Measurements from ENCODE around the gene CELF4.

The CELF4 gene

DNA sequence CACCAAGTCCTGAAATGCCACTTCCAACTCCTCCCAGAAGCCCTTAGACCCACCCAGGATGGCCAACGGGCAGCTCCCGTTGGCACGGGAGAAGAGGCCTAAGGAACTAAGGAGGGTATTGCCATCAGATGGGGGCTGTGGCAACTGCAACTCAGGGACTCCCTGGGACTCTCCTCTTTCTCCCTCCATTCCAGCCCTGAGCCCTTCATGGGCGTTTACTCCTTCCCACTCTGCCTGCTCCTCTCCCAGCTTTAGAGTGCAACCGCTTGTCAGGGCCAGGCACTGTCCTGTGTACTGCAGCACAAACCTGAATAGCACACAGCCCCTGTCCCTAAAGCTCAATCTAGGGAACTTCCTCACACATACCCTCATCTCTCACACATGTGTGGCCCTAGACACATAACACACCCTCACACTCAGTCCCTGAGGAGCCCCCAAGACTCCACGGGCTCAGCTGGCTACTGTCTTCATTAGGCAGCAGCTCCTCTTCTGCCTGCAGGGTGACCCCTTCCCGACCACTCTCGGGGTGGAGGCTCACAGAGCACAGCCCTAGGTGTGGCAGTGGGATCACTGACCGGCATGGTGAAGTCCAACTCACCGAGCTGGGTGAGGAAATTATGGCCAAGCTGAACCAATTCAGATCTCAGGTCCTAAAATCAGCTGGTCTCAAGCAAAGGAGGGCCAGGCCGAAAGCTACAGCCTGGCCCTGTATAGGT lies 316.3 kb downstream of the CELF4 start:
- DNase-seq = no peak

DNA sequence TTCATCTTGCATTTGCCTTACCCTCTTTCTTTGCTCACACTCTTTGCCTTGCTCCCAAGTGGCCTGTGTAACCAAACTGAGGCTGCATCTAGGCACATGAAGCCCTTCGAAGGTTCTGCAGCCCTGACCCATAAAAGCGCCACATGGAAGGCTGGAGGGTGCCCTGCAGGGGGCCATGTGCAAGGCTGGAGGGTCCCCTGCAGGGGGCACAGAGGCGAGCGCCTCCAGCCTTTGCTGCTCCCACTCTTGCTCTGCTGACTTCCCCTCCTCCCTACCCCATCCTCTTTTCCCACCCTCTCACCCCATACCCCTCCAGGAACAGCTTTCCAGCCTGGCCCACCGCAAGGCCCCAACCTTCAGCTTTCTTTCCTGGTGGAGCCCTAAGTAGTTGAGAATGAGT lies 317.3 kb downstream of the CELF4 start:
- no peak for DNase-seq

- DNase-seq = no peak
Measured at GRCh38 chr18:37247497-37248161, 318.0 kb downstream of the CELF4 start.

- DNase-seq = no peak
Measured at GRCh38 chr18:37246779-37247340, 318.7 kb downstream of the CELF4 start.

DNA sequence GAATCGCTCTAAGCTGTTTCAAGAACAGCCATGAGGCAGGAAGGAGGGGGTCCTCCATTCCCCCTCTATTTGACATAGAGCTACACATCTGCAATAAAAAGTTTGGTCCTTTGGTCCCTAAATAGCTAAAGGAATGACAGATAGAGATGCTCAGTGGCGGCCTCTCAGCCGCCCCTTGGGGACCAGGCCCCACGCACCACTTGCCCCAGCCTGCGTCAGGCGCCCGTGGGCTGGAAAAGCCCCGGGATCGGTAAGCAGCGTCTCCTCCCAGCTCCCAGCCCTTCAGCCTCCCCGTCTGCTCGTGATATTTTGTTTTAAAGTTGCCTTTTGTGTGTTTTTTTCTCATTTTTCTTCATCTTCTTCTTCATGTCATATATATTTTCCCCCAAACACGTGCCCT lies 321.0 kb downstream of the CELF4 start:
- no peak for DNase-seq

DNA sequence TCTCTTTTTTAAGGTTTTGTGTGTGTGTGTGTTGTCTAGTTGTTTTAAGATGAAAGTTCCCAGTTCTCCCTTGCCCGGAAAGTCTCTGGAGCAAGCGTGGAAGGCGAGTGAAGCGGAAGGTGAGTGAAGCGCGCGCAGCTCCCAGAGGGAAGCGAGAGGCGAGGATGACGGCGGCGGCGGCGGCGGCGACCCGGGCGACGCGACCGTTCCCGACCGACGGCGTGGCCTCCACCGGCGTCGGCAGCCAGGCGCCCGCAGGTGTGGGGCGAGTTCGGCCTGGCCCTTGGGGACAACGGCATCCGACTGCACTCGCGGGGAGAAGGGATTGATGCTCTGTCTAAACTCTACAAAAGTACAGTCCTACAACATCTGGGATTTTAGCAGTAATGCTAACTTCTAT lies 321.9 kb downstream of the CELF4 start:
- no peak for DNase-seq

DNA sequence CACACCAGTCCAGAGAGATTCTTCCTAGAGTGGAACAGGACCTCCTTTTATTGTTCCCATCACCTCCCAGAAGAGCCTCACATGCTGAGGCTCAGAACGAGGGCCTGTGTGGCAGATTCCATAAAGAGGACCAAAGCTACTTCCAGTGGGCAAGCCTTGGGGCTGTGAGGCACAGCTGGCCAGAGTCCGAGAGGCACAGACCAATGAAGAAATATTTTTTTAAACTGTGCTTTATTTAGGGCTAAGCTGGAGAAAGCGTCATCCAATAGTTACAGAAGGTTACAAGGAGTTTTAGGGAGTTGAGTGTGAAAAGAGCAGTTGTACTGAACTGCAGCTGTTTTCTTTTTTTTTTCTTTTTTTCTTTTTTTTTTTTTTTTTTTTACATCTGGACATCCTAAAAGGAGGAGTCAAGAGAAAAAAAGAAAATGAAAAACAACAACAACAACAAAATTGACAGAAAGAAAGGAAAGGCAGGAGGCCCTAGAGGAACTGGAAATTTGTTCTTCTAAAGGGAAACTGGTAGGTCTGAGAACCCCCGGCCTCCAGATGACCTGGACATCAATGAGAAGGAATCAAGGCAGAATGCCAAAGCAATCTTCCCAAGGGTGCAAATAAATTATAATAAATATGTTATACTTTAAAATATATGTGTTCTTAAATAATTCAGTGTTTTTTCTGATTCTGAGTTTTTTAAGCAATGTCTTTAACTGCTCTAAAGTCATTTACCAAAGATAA lies 322.6 kb downstream of the CELF4 start:
- DNase-seq = no peak

- no peak for DNase-seq
Measured at GRCh38 chr18:37242091-37242490, 323.5 kb downstream of the CELF4 start.

DNA sequence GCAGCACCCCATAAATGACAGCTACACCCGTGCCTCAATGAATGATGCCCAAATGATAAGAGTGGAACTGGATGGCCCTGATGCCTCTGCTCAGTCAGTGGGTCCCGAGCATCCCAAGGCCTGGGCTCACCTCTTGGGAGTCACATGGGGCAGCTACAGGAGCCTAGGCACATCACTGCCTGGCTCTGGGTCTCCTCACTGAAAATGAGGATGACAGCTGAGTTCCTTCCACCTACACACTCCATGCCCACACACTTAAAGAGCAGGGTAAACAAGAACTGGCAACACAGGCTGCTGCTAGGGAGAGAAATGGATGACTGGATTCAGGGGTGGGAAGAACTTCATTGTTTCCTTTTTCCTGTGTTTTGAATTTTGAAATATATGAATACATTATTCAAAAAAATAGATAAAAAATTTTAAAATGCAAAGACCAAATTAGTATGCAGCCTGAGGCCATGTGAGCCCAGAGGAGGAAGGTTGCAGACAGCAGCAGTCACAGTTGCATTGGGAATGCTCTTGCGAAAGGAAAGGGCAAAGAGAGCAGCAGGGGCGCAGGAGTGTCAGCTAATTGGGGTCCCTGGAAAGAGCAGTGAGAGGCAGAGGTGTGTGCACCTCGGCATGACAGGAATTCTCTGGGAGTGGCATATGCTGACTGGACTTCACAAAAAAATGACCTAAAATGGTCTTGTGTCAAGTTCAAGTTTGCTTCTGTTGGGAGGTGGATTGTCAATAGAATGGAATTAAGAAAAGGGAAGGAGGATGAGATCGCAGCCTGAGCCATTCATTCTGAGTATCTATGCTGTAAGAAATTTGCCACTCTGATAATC lies 327.1 kb downstream of the CELF4 start:
- DNase-seq = peak; percentile 82

DNA sequence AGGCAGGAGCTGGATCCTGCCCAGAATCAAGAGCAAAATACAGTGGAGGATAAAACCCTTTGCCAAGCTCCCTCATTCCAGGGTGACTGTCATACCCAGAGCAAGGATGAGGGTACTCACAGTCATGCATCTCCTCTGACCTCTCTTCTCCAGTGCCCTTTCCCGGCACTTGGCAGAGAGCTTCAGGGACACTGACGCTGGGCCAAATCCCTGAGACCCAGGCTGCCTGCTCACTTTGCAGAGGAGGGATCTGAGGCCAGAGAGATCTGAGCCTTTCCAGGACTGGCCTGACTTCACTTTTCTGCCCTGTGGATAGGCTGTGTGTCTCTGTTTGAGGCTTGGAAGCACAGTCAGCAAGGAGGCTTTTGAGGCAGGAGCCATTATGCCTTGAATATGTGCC lies 330.0 kb downstream of the CELF4 start:
- no peak for DNase-seq

- DNase-seq = no peak
Measured at GRCh38 chr18:37231251-37231650, 334.3 kb downstream of the CELF4 start.

DNA sequence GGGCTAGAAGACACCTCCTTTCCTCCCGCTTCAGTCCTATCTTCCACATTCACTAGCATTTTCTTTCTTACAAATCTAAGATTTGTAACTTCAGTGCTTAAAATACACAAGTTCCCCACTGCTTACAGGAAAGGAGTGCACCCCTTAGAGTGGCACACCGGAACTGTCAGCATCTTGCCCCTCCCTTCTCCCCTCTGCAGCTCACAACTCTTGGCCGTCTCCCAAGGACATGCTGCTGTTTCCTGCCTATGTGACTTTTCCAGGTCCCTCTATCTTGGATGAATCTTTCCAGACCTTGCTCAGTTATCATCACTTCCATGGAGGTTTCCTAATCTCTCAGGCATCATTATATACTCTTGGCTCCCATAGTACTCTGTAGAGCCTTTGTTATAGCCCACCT lies 334.8 kb downstream of the CELF4 start:
- no peak for DNase-seq

DNA sequence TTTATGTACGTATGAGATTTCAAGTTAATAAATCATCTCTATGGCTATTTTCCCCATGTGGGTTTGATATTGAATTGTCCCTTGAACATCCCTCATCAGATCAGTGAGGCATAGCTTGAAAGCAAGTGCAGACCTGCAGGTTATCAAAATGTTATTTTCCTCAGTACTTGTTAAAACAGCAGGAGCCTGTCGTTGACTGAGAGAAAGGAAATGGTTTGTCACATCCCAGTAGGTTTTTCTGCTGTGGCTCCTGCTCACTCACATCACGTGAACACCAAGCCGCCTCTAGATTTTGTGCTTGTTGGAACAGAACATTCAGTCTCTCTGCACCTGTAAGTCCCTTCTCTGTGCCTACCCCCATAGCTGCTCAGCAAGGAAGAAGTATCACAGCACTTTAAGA lies 340.3 kb downstream of the CELF4 start:
- DNase-seq = peak; percentile 58

- peak; percentile 41 for DNase-seq
Measured at GRCh38 chr18:37222999-37223378, 342.6 kb downstream of the CELF4 start.

GRCh38 chr18:37222354-37222998 lies 343.1 kb downstream of the CELF4 start:
- DNase-seq = no peak

DNA sequence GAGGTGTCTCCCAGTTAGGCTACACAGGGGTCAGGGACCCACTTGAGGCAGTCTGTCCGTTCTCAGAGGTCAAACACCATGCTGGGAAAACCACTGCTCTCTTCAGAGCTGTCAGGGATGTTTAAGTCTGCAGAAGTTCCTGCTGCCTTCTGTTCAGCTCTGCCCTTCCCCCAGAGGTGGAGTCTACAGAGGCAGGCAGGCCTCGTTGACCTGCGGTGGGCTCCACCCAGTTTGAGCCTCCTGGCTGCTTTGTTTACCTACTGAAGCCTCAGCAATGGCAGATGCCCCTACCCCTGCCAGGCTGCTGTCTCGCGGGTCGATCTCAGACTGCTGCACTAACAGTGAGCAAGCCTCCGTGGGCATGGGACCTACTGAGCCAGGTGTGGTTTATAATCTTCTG lies 346.3 kb downstream of the CELF4 start:
- no peak for DNase-seq

GRCh38 chr18:37218022-37218590 lies 347.5 kb downstream of the CELF4 start:
- no peak for DNase-seq

- DNase-seq = no peak
Measured at GRCh38 chr18:37210781-37211180, 354.8 kb downstream of the CELF4 start.

GRCh38 chr18:37207343-37207742 lies 358.3 kb downstream of the CELF4 start:
- DNase-seq = no peak

GRCh38 chr18:37199741-37200140 lies 365.9 kb downstream of the CELF4 start:
- DNase-seq = no peak

Measured in NCI-H510A treated with DMSO at 0.1 percent for 48 hours (cell line).